CD14-positive monocyte (primary cell): ENCODE data around the gene ABCB8. TPM values are rescaled to one million over a fixed set of nuclear protein-coding genes. Genes with fewer than 3 reads are reported as not detected.

Experiments used
- DNase-seq, 3 donors: peaks; one replicate each; pipeline ENCODE4 v3.0.0-alpha.2; 2011 to 2022
- H2AFZ ChIP-seq: 2 replicates; pipeline ENCODE4 v1.6.0; 2012; ENCODE audit warnings: mild to moderate bottlenecking, low read depth, low read length, inconsistent platforms; ENCODE audit not compliant: insufficient read depth, poor library complexity, severe bottlenecking
- H3K27ac ChIP-seq, 2 donors: 1 replicate in 1 of 2; 2 replicates in 1 of 2; pipeline ENCODE4 v1.5.1; 2012 to 2013; ENCODE audit warnings: low read length in 2 of 2, control low read depth in 1 of 2, inconsistent platforms in 1 of 2, low read depth in 1 of 2, mild to moderate bottlenecking in 1 of 2
- H3K27me3 ChIP-seq, 2 donors: one replicate each; pipeline versions ENCODE4 v1.6.0 to v1.6.1; 2011 to 2013; ENCODE audit warnings: low read length in 2 of 2; ENCODE audit not compliant: control insufficient read depth in 2 of 2, insufficient read depth in 2 of 2
- H3K36me3 ChIP-seq, 2 donors: replicated peaks in 1 of 2; 1 replicate in 1 of 2; 2 replicates in 1 of 2; pipeline versions ENCODE4 v1.5.1 to v1.6.1; 2012 to 2013; ENCODE audit warnings: low read length in 2 of 2, control low read depth in 1 of 2, inconsistent platforms in 1 of 2, mild to moderate bottlenecking in 1 of 2; ENCODE audit not compliant: insufficient read depth in 2 of 2, control insufficient read depth in 1 of 2
- H3K4me1 ChIP-seq, 2 donors: 1 replicate in 1 of 2; 2 replicates in 1 of 2; pipeline versions ENCODE4 v1.5.1 to v1.6.1; 2012 to 2013; ENCODE audit warnings: low read length in 2 of 2, control low read depth in 1 of 2, inconsistent platforms in 1 of 2, mild to moderate bottlenecking in 1 of 2, moderate library complexity in 1 of 2; ENCODE audit not compliant: insufficient read depth in 2 of 2, control insufficient read depth in 1 of 2
- H3K4me2 ChIP-seq: replicated peaks from 2 replicates; pipeline ENCODE3; 2012; ENCODE audit warnings: low read length, moderate library complexity, mild to moderate bottlenecking; ENCODE audit not compliant: poor library complexity, severe bottlenecking; ENCODE audit errors: extremely low read depth
- H3K4me3 ChIP-seq, 3 experiments: fragments of 200-600 bp in 1 of 3; sonication (generic) in 1 of 3; replicated peaks in 1 of 3; 1 replicate in 2 of 3; 2 replicates in 1 of 3; pipeline ENCODE4 v1.5.1; 2011 to 2013; ENCODE audit warnings: low read length in 3 of 3, mild to moderate bottlenecking in 3 of 3, control low read depth in 2 of 3, low read depth in 2 of 3, inconsistent platforms in 1 of 3, moderate library complexity in 1 of 3
- H3K79me2 ChIP-seq: 2 replicates; pipeline ENCODE4 v1.6.0; 2012; ENCODE audit warnings: mild to moderate bottlenecking, control low read depth, inconsistent platforms, low read length, moderate library complexity; ENCODE audit not compliant: insufficient read depth
- H3K9ac ChIP-seq: 2 replicates; pipeline ENCODE4 v1.6.0; 2017; ENCODE audit warnings: low read length, mild to moderate bottlenecking; ENCODE audit not compliant: insufficient read depth, poor library complexity, severe bottlenecking
- H3K9me3 ChIP-seq, 2 donors: replicated peaks in 1 of 2; 1 replicate in 1 of 2; 2 replicates in 1 of 2; pipeline versions ENCODE4 v1.5.1 to v1.6.1; 2012 to 2013; ENCODE audit warnings: low read length in 2 of 2, control low read depth in 1 of 2; ENCODE audit not compliant: control insufficient read depth in 1 of 2, insufficient read depth in 1 of 2
- H4K20me1 ChIP-seq: 2 replicates; pipeline ENCODE4 v1.6.0; 2012; ENCODE audit warnings: mild to moderate bottlenecking, low read length, control low read depth, moderate library complexity; ENCODE audit not compliant: insufficient read depth
- H3K27ac Mint-ChIP-seq, 7 donors: one replicate each; pipeline ENCODE4 v1.8.0; 2020; ENCODE audit warnings: mild to moderate bottlenecking in 7 of 7, mixed read lengths in 7 of 7, moderate library complexity in 6 of 7, inconsistent platforms in 2 of 7
- H3K27me3 Mint-ChIP-seq, 3 donors: one replicate each; pipeline ENCODE4 v1.8.0; 2021 to 2022; ENCODE audit warnings: low read depth in 3 of 3, mild to moderate bottlenecking in 3 of 3, mixed read lengths in 3 of 3, moderate library complexity in 3 of 3, inconsistent platforms in 1 of 3
- H3K36me3 Mint-ChIP-seq, 2 donors: one replicate each; pipeline ENCODE4 v1.8.0; 2020; ENCODE audit warnings: mixed read lengths in 2 of 2, inconsistent platforms in 1 of 2, mild to moderate bottlenecking in 1 of 2
- H3K4me1 Mint-ChIP-seq: one replicate; pipeline ENCODE4 v1.8.0; 2020; ENCODE audit warnings: mild to moderate bottlenecking, mixed read lengths
- H3K4me3 Mint-ChIP-seq, 2 donors: one replicate each; pipeline ENCODE4 v1.8.0; 2020; ENCODE audit warnings: mild to moderate bottlenecking in 2 of 2, mixed read lengths in 2 of 2, moderate library complexity in 1 of 2
- H3K9me3 Mint-ChIP-seq, 7 donors: one replicate each; pipeline ENCODE4 v1.8.0; 2020 to 2022; ENCODE audit warnings: mixed read lengths in 7 of 7, mild to moderate bottlenecking in 6 of 7, moderate library complexity in 6 of 7, inconsistent platforms in 2 of 7
- CTCF ChIP-seq: fragments of 200-600 bp; IDR thresholded peaks from one replicate; pipeline ENCODE4 v1.8.0; 2022; ENCODE audit warnings: antibody characterized with exemption, mild to moderate bottlenecking
- WGBS: methylation state at CpG from one replicate; pipeline ENCODE4 v1.1.5; 2013; ENCODE audit warnings: missing lambda C conversion rate; ENCODE audit not compliant: insufficient coverage; 5-methylcytosine and 5-hydroxymethylcytosine counted together
- intact Hi-C, 2 donors: fragments of 100-400 bp; cut with micrococcal nuclease; formaldehyde crosslinking; loops; one replicate each; pipeline versions ENCODE4 v1.15.0 to v1.15.1; 2023
- polyA plus RNA-seq, 3 donors: library from polyadenylated mRNA; depleted of rRNA in 1 of 3; unstranded in 2 of 3; stranded (reverse) in 1 of 3; fragments of 300-500 nt in 2 of 3; fragments of >200 nt in 1 of 3; fragmentation: Illumina TruSeq in 2 of 3; gene quantifications; 1 replicate in 2 of 3; 2 replicates in 1 of 3; pipeline ENCODE4 v1.2.3, GENCODE V29; 2012 to 2021

ABCB8 gene
- polyA plus RNA-seq, 3 donors = 9.3 to 19.9 (median 9.5) TPM

- Mint-ChIP-seq H3K4me1 (peaks cover 3% of the 10 kb centered on the region), H3K4me3 (no peak overlapping the region), H3K27ac (no peak overlapping the region), H3K27me3 (no peaks in the 10 kb centered on the region), H3K36me3 (peaks cover 57 to 88% of the 10 kb centered on the region in 2 donors), H3K9me3 (peaks cover 0 to 3% (median 0%) of the 10 kb centered on the region in 7 donors)
- intact Hi-C loops = no loop called here
- H3K79me2 ChIP-seq = peaks cover 10% of the 10 kb centered on the region
- no peak overlapping the region for H3K4me2 ChIP-seq
- H3K27me3 ChIP-seq = no peaks in the 10 kb centered on the region
- H3K4me1 ChIP-seq = no peaks in the 10 kb centered on the region
- H3K36me3 ChIP-seq = peaks cover 78 to 95% of the 10 kb centered on the region in 2 donors
- no peaks in the 10 kb centered on the region for H3K9me3 ChIP-seq
- H4K20me1 ChIP-seq = peaks cover 69% of the 10 kb centered on the region
- H3K4me3 ChIP-seq = no peak overlapping the region
- WGBS = 98% methylated on average over 34 of the region's 39 CpGs
- no peak for DNase-seq
- H2AFZ ChIP-seq = no peak overlapping the region
- H3K27ac ChIP-seq = no peak overlapping the region
- no peak for TF ChIP-seq CTCF
- H3K9ac ChIP-seq = no peak overlapping the region
Observed at GRCh38 chr7:151066273-151066974, 38.2 kb downstream of the ABCB8 start.

GRCh38 chr7:151068069-151068773, 40.0 kb downstream of the ABCB8 start:
- DNase-seq = no peak
- Mint-ChIP-seq H3K4me3 (no peak overlapping the region), H3K27ac (peak overlapping the region in 1 of 7 donors; percentile 63), H3K4me1 (no peaks in the 10 kb centered on the region), H3K36me3 (peaks cover 61 to 93% of the 10 kb centered on the region in 2 donors), H3K27me3 (no peaks in the 10 kb centered on the region), H3K9me3 (peaks cover 0 to 3% (median 0%) of the 10 kb centered on the region in 7 donors)
- H3K9me3 ChIP-seq = no peaks in the 10 kb centered on the region
- no peaks in the 10 kb centered on the region for H3K4me1 ChIP-seq
- WGBS = 94% methylated on average over 9 of the region's 12 CpGs
- H3K27me3 ChIP-seq = no peaks in the 10 kb centered on the region
- no peak overlapping the region for H2AFZ ChIP-seq
- peaks cover 51% of the 10 kb centered on the region for H4K20me1 ChIP-seq
- no peak overlapping the region for H3K27ac ChIP-seq
- intact Hi-C loops = no loop called here
- H3K36me3 ChIP-seq = peaks cover 87 to 97% of the 10 kb centered on the region in 2 donors
- H3K79me2 ChIP-seq = no peaks in the 10 kb centered on the region
- no peak overlapping the region for H3K4me3 ChIP-seq
- no peak for TF ChIP-seq CTCF
- H3K4me2 ChIP-seq = no peak overlapping the region
- no peak overlapping the region for H3K9ac ChIP-seq
